H1 (cell line): ENCODE measurements around the gene NEDD1. TPM values are rescaled to one million over a fixed set of nuclear protein-coding genes. Genes with fewer than 3 reads are reported as not detected.

Source experiments
- ASH2L ChIP-seq: fragments of 200-600, 300-600 bp; sonication (generic); IDR thresholded peaks from one replicate; pipeline ENCODE4 v1.7.1; 2017; ENCODE audit warnings: low read length
- CHD1 ChIP-seq: IDR thresholded peaks from 2 replicates; pipeline ENCODE4 v1.6.1; 2012; ENCODE audit warnings: low read depth, low read length, improper control_type of control experiment
- CHD2 ChIP-seq: IDR thresholded peaks from 2 replicates; pipeline ENCODE4 v1.6.1; 2012; ENCODE audit warnings: low read length, improper control_type of control experiment
- POLR2A ChIP-seq, 2 experiments: IDR thresholded peaks; 1 replicate in 1 of 2; 2 replicates in 1 of 2; pipeline ENCODE4 v1.6.1; 2011; ENCODE audit warnings: low read depth in 2 of 2, low read length in 2 of 2, mild to moderate bottlenecking in 2 of 2; ENCODE audit errors: control extremely low read depth in 1 of 2
- TAF7 ChIP-seq: optimal IDR thresholded peaks from 2 replicates; pipeline ENCODE3; 2011; ENCODE audit warnings: low read depth, mild to moderate bottlenecking, inconsistent platforms, low read length, moderate library complexity, borderline replicate concordance
- polyA plus RNA-seq, 7 experiments: library from polyadenylated mRNA; depleted of rRNA in 3 of 7; stranded (reverse) in 5 of 7; unstranded in 2 of 7; fragments of >200 nt in 5 of 7; fragments of 200-250 nt in 2 of 7; gene quantifications; 1 replicate in 5 of 7; 2 replicates in 1 of 7; 4 replicates in 1 of 7; pipeline versions ENCODE4 v1.2.1 to v1.2.3, GENCODE V29; 2011 to 2013; ENCODE audit warnings: missing spikeins in 2 of 7, mixed read lengths in 2 of 7
- total RNA-seq: library from RNA; stranded (reverse); fragmentation: NEBNext Ultra II Directional; extraction: Animal tissue kit (Norgen Biotek cat#: 25700); gene quantifications from 2 replicates; pipeline ENCODE4 v1.2.1, GENCODE V29; 2021
- TF ChIP-seq, protein P1 (sequence below): fragments of 300-600 bp; sonication (generic); IDR thresholded peaks from 2 replicates; pipeline ENCODE4 v1.7.1; 2012; ENCODE audit warnings: low read length, moderate library complexity, mild to moderate bottlenecking, inconsistent platforms; ENCODE audit not compliant: insufficient replicate concordance
- TF ChIP-seq, protein P2 (sequence below), 3 experiments: IDR thresholded peaks; 1 replicate in 2 of 3; 2 replicates in 1 of 3; pipeline versions ENCODE4 v1.5.1 to v1.6.1; 2011; ENCODE audit warnings: low read length in 3 of 3, mild to moderate bottlenecking in 3 of 3, inconsistent platforms in 2 of 3, low read depth in 1 of 3, moderate library complexity in 1 of 3; ENCODE audit not compliant: insufficient read depth in 1 of 3; ENCODE audit errors: control extremely low read depth in 1 of 3

Gene NEDD1
- total and polyA plus RNA-seq, 2 of the 8 experiments (the other 6 are each of a cell fraction or from before 2014, with no cell fraction given), result 9.0 to 26.6 TPM

DNA sequence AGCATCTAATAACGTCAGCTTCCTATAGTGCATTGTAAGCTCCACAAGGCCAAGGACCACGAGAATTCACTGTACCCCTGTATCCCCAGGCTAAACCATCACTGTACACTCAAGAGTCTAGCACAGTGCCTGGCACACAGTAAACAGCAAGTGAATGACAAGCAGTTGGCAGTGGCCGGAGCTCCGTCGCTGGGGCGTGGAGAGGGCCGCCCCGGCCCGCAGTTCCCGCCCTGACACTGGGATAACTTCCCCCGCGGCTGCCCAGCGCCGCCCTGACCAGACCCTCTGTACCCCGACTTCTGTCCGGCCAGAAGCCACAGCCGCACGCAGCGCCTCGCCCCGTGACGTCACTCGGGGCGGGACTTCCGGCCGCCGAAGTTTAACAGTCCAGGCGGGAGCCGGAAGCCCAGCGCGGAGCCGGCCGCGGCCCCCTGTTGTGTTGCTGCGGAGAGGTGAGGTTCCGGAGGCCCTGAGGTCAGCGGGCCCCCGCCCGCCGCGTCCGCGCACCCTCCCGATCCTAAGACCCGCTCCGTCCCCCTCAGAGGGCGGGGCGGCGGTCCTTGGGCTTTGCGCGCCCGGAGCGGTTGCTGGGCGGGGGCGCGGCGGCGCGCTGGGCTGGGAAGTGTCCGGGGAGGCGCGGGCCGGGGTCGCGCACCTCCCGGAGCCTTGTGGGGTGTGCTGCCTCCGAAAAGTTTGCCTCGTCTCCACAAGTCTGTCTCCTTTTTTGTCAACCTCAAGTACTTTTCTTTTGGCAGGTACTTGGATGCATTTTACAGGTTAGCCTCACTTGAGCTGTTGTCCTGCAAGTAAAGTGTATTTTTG lies at the start of gene NEDD1 (continued):
- TF ChIP-seq, protein P1, sequence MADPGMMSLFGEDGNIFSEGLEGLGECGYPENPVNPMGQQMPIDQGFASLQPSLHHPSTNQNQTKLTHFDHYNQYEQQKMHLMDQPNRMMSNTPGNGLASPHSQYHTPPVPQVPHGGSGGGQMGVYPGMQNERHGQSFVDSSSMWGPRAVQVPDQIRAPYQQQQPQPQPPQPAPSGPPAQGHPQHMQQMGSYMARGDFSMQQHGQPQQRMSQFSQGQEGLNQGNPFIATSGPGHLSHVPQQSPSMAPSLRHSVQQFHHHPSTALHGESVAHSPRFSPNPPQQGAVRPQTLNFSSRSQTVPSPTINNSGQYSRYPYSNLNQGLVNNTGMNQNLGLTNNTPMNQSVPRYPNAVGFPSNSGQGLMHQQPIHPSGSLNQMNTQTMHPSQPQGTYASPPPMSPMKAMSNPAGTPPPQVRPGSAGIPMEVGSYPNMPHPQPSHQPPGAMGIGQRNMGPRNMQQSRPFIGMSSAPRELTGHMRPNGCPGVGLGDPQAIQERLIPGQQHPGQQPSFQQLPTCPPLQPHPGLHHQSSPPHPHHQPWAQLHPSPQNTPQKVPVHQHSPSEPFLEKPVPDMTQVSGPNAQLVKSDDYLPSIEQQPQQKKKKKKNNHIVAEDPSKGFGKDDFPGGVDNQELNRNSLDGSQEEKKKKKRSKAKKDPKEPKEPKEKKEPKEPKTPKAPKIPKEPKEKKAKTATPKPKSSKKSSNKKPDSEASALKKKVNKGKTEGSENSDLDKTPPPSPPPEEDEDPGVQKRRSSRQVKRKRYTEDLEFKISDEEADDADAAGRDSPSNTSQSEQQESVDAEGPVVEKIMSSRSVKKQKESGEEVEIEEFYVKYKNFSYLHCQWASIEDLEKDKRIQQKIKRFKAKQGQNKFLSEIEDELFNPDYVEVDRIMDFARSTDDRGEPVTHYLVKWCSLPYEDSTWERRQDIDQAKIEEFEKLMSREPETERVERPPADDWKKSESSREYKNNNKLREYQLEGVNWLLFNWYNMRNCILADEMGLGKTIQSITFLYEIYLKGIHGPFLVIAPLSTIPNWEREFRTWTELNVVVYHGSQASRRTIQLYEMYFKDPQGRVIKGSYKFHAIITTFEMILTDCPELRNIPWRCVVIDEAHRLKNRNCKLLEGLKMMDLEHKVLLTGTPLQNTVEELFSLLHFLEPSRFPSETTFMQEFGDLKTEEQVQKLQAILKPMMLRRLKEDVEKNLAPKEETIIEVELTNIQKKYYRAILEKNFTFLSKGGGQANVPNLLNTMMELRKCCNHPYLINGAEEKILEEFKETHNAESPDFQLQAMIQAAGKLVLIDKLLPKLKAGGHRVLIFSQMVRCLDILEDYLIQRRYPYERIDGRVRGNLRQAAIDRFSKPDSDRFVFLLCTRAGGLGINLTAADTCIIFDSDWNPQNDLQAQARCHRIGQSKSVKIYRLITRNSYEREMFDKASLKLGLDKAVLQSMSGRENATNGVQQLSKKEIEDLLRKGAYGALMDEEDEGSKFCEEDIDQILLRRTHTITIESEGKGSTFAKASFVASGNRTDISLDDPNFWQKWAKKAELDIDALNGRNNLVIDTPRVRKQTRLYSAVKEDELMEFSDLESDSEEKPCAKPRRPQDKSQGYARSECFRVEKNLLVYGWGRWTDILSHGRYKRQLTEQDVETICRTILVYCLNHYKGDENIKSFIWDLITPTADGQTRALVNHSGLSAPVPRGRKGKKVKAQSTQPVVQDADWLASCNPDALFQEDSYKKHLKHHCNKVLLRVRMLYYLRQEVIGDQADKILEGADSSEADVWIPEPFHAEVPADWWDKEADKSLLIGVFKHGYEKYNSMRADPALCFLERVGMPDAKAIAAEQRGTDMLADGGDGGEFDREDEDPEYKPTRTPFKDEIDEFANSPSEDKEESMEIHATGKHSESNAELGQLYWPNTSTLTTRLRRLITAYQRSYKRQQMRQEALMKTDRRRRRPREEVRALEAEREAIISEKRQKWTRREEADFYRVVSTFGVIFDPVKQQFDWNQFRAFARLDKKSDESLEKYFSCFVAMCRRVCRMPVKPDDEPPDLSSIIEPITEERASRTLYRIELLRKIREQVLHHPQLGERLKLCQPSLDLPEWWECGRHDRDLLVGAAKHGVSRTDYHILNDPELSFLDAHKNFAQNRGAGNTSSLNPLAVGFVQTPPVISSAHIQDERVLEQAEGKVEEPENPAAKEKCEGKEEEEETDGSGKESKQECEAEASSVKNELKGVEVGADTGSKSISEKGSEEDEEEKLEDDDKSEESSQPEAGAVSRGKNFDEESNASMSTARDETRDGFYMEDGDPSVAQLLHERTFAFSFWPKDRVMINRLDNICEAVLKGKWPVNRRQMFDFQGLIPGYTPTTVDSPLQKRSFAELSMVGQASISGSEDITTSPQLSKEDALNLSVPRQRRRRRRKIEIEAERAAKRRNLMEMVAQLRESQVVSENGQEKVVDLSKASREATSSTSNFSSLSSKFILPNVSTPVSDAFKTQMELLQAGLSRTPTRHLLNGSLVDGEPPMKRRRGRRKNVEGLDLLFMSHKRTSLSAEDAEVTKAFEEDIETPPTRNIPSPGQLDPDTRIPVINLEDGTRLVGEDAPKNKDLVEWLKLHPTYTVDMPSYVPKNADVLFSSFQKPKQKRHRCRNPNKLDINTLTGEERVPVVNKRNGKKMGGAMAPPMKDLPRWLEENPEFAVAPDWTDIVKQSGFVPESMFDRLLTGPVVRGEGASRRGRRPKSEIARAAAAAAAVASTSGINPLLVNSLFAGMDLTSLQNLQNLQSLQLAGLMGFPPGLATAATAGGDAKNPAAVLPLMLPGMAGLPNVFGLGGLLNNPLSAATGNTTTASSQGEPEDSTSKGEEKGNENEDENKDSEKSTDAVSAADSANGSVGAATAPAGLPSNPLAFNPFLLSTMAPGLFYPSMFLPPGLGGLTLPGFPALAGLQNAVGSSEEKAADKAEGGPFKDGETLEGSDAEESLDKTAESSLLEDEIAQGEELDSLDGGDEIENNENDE, result no peak
- TF ChIP-seq CHD2, result no peak
- TF ChIP-seq CHD1, result no peak
- TF ChIP-seq POLR2A (IDR thresholded peaks at IDR 0.05; ENCODE audit: control extremely low read depth in 1 of 2, low read depth in 2 of 2, low read length in 2 of 2), result peak in 1 of 2 experiments; percentile 56; a peak in 2 of 3 replicates
- TF ChIP-seq TAF7, result no peak
- peak; percentile 99 for TF ChIP-seq ASH2L
- TF ChIP-seq, protein P2, sequence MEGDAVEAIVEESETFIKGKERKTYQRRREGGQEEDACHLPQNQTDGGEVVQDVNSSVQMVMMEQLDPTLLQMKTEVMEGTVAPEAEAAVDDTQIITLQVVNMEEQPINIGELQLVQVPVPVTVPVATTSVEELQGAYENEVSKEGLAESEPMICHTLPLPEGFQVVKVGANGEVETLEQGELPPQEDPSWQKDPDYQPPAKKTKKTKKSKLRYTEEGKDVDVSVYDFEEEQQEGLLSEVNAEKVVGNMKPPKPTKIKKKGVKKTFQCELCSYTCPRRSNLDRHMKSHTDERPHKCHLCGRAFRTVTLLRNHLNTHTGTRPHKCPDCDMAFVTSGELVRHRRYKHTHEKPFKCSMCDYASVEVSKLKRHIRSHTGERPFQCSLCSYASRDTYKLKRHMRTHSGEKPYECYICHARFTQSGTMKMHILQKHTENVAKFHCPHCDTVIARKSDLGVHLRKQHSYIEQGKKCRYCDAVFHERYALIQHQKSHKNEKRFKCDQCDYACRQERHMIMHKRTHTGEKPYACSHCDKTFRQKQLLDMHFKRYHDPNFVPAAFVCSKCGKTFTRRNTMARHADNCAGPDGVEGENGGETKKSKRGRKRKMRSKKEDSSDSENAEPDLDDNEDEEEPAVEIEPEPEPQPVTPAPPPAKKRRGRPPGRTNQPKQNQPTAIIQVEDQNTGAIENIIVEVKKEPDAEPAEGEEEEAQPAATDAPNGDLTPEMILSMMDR (IDR thresholded peaks at IDR 0.05; ENCODE audit: control extremely low read depth in 1 of 3, insufficient read depth in 1 of 3, low read depth in 1 of 3, low read length in 3 of 3), result peak in 1 of 3 experiments; percentile 2; a peak in 1 of 4 replicates
